Measurements from ENCODE around the gene SNX18.

DNA sequence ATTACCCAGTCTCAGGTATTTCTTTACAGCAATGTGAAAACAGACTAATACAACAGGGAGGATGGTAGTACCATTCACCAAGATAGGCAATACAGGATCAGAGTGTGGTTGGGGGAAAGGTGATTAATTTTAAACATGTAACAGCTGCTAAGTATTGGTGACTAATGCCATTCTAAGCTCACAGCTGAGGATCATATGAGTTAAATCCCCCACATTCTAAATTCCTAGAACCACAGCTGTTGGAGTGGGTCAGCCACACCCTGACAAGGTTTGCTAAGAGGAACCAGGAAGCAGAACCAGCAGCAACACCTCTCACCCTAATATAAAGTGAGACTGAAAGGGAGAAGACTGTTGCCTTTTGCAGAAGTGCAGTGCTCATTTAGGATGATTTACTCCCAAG is 37.3 kb upstream of the SNX18 start:
- no peak for TF ChIP-seq POLR2A (IDR thresholded peaks at IDR 0.05)
- TF ChIP-seq, protein P1, sequence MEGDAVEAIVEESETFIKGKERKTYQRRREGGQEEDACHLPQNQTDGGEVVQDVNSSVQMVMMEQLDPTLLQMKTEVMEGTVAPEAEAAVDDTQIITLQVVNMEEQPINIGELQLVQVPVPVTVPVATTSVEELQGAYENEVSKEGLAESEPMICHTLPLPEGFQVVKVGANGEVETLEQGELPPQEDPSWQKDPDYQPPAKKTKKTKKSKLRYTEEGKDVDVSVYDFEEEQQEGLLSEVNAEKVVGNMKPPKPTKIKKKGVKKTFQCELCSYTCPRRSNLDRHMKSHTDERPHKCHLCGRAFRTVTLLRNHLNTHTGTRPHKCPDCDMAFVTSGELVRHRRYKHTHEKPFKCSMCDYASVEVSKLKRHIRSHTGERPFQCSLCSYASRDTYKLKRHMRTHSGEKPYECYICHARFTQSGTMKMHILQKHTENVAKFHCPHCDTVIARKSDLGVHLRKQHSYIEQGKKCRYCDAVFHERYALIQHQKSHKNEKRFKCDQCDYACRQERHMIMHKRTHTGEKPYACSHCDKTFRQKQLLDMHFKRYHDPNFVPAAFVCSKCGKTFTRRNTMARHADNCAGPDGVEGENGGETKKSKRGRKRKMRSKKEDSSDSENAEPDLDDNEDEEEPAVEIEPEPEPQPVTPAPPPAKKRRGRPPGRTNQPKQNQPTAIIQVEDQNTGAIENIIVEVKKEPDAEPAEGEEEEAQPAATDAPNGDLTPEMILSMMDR (IDR thresholded peaks at IDR 0.05): no peak

Measured in thyroid gland (tissue), 4 donors.